BJ (cell line): Measurements from ENCODE around the gene PARD3B. TPM values are rescaled to one million over a fixed set of nuclear protein-coding genes. Genes with fewer than 3 reads are reported as not detected.

Experiments used
- CTCF ChIA-PET: fragments of 350-600 bp; formaldehyde crosslinking; extraction: SDS; loops from one replicate; lab custom pipeline; 2021; ENCODE audit warnings: antibody characterized with exemption, inconsistent platforms; lab: Yijun Ruan, JAX
- POLR2A ChIA-PET: fragments of 300-600 bp; sonication (Branson Sonifier 250); formaldehyde crosslinking; extraction: SDS; loops from one replicate; lab custom pipeline; 2021; ENCODE audit warnings: antibody characterized with exemption; lab: Charles Lee
- DNase-seq: peaks from one replicate; pipeline ENCODE4 v3.0.0-alpha.2; 2011; ENCODE audit warnings: low read depth
- H3K27me3 ChIP-seq: 2 replicates; pipeline ENCODE4 v1.6.0; 2011; ENCODE audit warnings: low read length; ENCODE audit not compliant: control insufficient read depth, insufficient read depth
- H3K36me3 ChIP-seq: 2 replicates; pipeline ENCODE4 v1.5.1; 2011; ENCODE audit warnings: low read length; ENCODE audit not compliant: control insufficient read depth, insufficient read depth
- H3K4me3 ChIP-seq: 2 replicates; pipeline ENCODE4 v1.5.1; 2011; ENCODE audit warnings: low read depth, mild to moderate bottlenecking, control low read depth, low read length
- CTCF ChIP-seq: IDR thresholded peaks from 2 replicates; pipeline ENCODE4 v1.5.1; 2011; ENCODE audit warnings: low read depth, mild to moderate bottlenecking, control low read depth, inconsistent platforms, low read length, moderate library complexity; ENCODE audit not compliant: insufficient read depth
- polyA plus RNA-seq: library from polyadenylated mRNA; depleted of rRNA; stranded (reverse); fragments of >200 nt; gene quantifications from 2 replicates; pipeline ENCODE4 v1.2.3, GENCODE V29; 2011

PARD3B gene
- polyA plus RNA-seq, 1 experiment = 7.1 TPM

- Histone ChIP-seq H3K27me3 (no peaks in the 10 kb centered on the region), H3K36me3 (peaks cover 1% of the 10 kb centered on the region; the same call in 1 of the 2 replicates), H3K4me3 (no peak overlapping the region)
- no peak for DNase-seq
- TF ChIP-seq CTCF = no peak
- CTCF ChIA-PET = interaction anchor here (1.1 kb wide), 1 partner anchor 134 kb away, joined by 4 read pairs; no protein-coding TSS in a partner anchor
- POLR2A ChIA-PET = no interaction called here
Measured at GRCh38 chr2:204967199-204967960, 422.1 kb downstream of the PARD3B start.

- Histone ChIP-seq H3K27me3 (no peaks in the 10 kb centered on the region), H3K36me3 (peaks cover 1% of the 10 kb centered on the region; the same call in 1 of the 2 replicates), H3K4me3 (no peak overlapping the region)
- TF ChIP-seq CTCF = no peak
- no peak for DNase-seq
- ChIA-PET POLR2A (no interaction called here), CTCF (interaction anchor here (0.7 kb wide), 1 partner anchor 41 kb away, joined by 5 read pairs; no protein-coding TSS in a partner anchor)
Measured at GRCh38 chr2:204971206-204971907, 426.1 kb downstream of the PARD3B start.

- no peak for TF ChIP-seq CTCF
- Histone ChIP-seq H3K4me3 (no peak overlapping the region), H3K27me3 (no peaks in the 10 kb centered on the region), H3K36me3 (peaks cover 1% of the 10 kb centered on the region; the same call in 1 of the 2 replicates)
- CTCF ChIA-PET = no interaction called here
- POLR2A ChIA-PET = no interaction called here
- DNase-seq = no peak
Measured at GRCh38 chr2:204972161-204972560, 426.9 kb downstream of the PARD3B start.

- POLR2A ChIA-PET = no interaction called here
- no peak for DNase-seq
- no peak for TF ChIP-seq CTCF
- Histone ChIP-seq H3K36me3 (peaks cover 1% of the 10 kb centered on the region; the same call in 1 of the 2 replicates), H3K4me3 (no peak overlapping the region), H3K27me3 (no peaks in the 10 kb centered on the region)
- CTCF ChIA-PET = no interaction called here
Measured at GRCh38 chr2:204972606-204973336, 427.5 kb downstream of the PARD3B start.

- peaks cover 1% of the 10 kb centered on the region; the same call in 1 of the 2 replicates for H3K36me3 ChIP-seq
- no peak for DNase-seq
- TF ChIP-seq CTCF = no peak
- CTCF ChIA-PET = no interaction called here
- no peaks in the 10 kb centered on the region for H3K27me3 ChIP-seq
- POLR2A ChIA-PET = no interaction called here
- H3K4me3 ChIP-seq = no peak overlapping the region
Measured at GRCh38 chr2:204973616-204974015, 428.3 kb downstream of the PARD3B start.
